SK-N-SH (cell line): ENCODE data around the gene SMIM36. TPM values are rescaled to one million over a fixed set of nuclear protein-coding genes. Genes with fewer than 3 reads are reported as not detected.

Experiments used
- CTCF ChIA-PET: fragments of 300-600, 350-600 bp; formaldehyde crosslinking; extraction: SDS; loops from one replicate; lab custom pipeline; 2021; lab: Yijun Ruan, JAX
- POLR2A ChIA-PET: fragments of 350-600 bp; sonication (Branson Sonifier 250); formaldehyde crosslinking; extraction: SDS; loops from one replicate; lab custom pipeline; 2020; ENCODE audit warnings: antibody characterized with exemption, inconsistent platforms; lab: Yijun Ruan, JAX
- DNase-seq: peaks from one replicate; pipeline ENCODE4 v3.0.0; 2012
- H2AFZ ChIP-seq: fragments of 200-600 bp; sonication (generic); 2 replicates; pipeline ENCODE4 v1.8.1; 2016; ENCODE audit warnings: antibody characterized with exemption, mild to moderate bottlenecking, low read depth
- H3F3A ChIP-seq: fragments of 200-600 bp; sonication (generic); replicated peaks from 2 replicates; pipeline ENCODE3; 2016; ENCODE audit warnings: antibody characterized with exemption, mild to moderate bottlenecking; ENCODE audit not compliant: insufficient read depth
- H3K27ac ChIP-seq, 2 experiments: fragments of 200-500 bp in 1 of 2; fragments of 200-600 bp in 1 of 2; sonication (Bioruptor generic) in 1 of 2; sonication (generic), shearing (Covaris generic) in 1 of 2; 2 replicates each; pipeline versions ENCODE4 v1.5.1 to v1.6.1; 2014 to 2016; ENCODE audit warnings: low read depth in 2 of 2, inconsistent platforms in 1 of 2, low read length in 1 of 2, mild to moderate bottlenecking in 1 of 2, mixed read lengths in 1 of 2
- H3K27me3 ChIP-seq: fragments of 200-600 bp; sonication (generic), shearing (Covaris generic); 2 replicates; pipeline ENCODE4 v1.6.1; 2016; ENCODE audit warnings: mixed run types; ENCODE audit not compliant: insufficient read depth
- H3K36me3 ChIP-seq, 2 experiments: fragments of 200-500 bp in 1 of 2; fragments of 200-600 bp in 1 of 2; sonication (Bioruptor generic) in 1 of 2; sonication (generic) in 1 of 2; replicated peaks in 1 of 2; 2 replicates each; pipeline versions ENCODE3 to v1.5.1; 2014 to 2016; ENCODE audit warnings: low read length in 1 of 2, mild to moderate bottlenecking in 1 of 2; ENCODE audit not compliant: insufficient read depth in 2 of 2, control insufficient read depth in 1 of 2
- H3K4me1 ChIP-seq, 2 experiments: fragments of 200-500 bp in 1 of 2; fragments of 200-600 bp in 1 of 2; sonication (Bioruptor generic) in 1 of 2; sonication (generic), shearing (Covaris generic) in 1 of 2; 2 replicates each; pipeline versions ENCODE4 v1.5.1 to v1.6.1; 2014 to 2016; ENCODE audit warnings: low read depth in 1 of 2, low read length in 1 of 2, mixed run types in 1 of 2; ENCODE audit not compliant: insufficient read depth in 2 of 2, control insufficient read depth in 1 of 2
- H3K4me2 ChIP-seq: fragments of 200-600 bp; sonication (generic), shearing (Covaris generic); 2 replicates; pipeline ENCODE4 v1.6.1; 2017; ENCODE audit warnings: mixed run types
- H3K4me3 ChIP-seq, 2 experiments: fragments of 200-500 bp in 1 of 2; fragments of 200-600 bp in 1 of 2; sonication (Bioruptor generic) in 1 of 2; sonication (generic), shearing (Covaris generic) in 1 of 2; 2 replicates each; pipeline versions ENCODE4 v1.5.1 to v1.8.1; 2014 to 2016; ENCODE audit warnings: low read depth in 2 of 2, inconsistent platforms in 1 of 2, low read length in 1 of 2, mild to moderate bottlenecking in 1 of 2, mixed read lengths in 1 of 2, moderate library complexity in 1 of 2
- H3K79me2 ChIP-seq: fragments of 200-600 bp; sonication (generic); 2 replicates; pipeline ENCODE4 v1.8.1; 2017; ENCODE audit warnings: mild to moderate bottlenecking; ENCODE audit not compliant: insufficient read depth
- H3K9ac ChIP-seq: fragments of 200-600 bp; sonication (generic); 2 replicates; pipeline ENCODE4 v1.6.1; 2017; ENCODE audit warnings: mixed run types
- H3K9me2 ChIP-seq: fragments of 200-600 bp; sonication (generic); 2 replicates; pipeline ENCODE4 v1.6.1; 2017; ENCODE audit warnings: mixed run types
- H3K9me3 ChIP-seq: fragments of 200-600 bp; sonication (generic); 2 replicates; pipeline ENCODE4 v1.6.1; 2017; ENCODE audit warnings: mixed run types, mild to moderate bottlenecking, moderate library complexity
- H4K20me1 ChIP-seq: fragments of 200-600 bp; sonication (generic); 2 replicates; pipeline ENCODE4 v1.6.1; 2017; ENCODE audit warnings: mild to moderate bottlenecking, mixed run types; ENCODE audit not compliant: insufficient read depth
- ELF1 ChIP-seq: IDR thresholded peaks from 2 replicates; pipeline ENCODE4 v1.4.0; 2012
- EP300 ChIP-seq, 2 experiments: IDR thresholded peaks; 2 replicates each; pipeline versions ENCODE4 v1.4.0 to v1.6.1; 2012; ENCODE audit warnings: borderline replicate concordance in 1 of 2, low read depth in 1 of 2, low read length in 1 of 2
- EZH2phosphoT487 ChIP-seq: fragments of 200-600 bp; sonication (generic); IDR thresholded peaks from 2 replicates; pipeline ENCODE4 v1.6.1; 2017; ENCODE audit warnings: low read depth, mixed run types, mild to moderate bottlenecking, antibody characterized with exemption, moderate library complexity, borderline replicate concordance
- FOSL2 ChIP-seq: IDR thresholded peaks from 2 replicates; pipeline ENCODE4 v1.4.0; 2012; ENCODE audit warnings: low read depth, mild to moderate bottlenecking, moderate library complexity, borderline replicate concordance
- FOXJ3 ChIP-seq: sonication (generic); formaldehyde crosslinking; IDR thresholded peaks from 2 replicates; pipeline ENCODE4 v1.5.1; 2020; ENCODE audit warnings: mild to moderate bottlenecking, missing genetic modification reagents
- FOXM1 ChIP-seq: IDR thresholded peaks from 2 replicates; pipeline ENCODE4 v1.4.0; 2012; ENCODE audit warnings: low read depth, mild to moderate bottlenecking
- GATA2 ChIP-seq: sonication (generic); formaldehyde crosslinking; IDR thresholded peaks from 2 replicates; pipeline ENCODE4 v1.5.0; 2020; ENCODE audit warnings: mild to moderate bottlenecking, missing genetic modification reagents
- MXI1 ChIP-seq: IDR thresholded peaks from 2 replicates; pipeline ENCODE4 v1.6.1; 2012; ENCODE audit warnings: mild to moderate bottlenecking, low read depth, low read length, improper control_type of control experiment
- NFIC ChIP-seq: IDR thresholded peaks from 2 replicates; pipeline ENCODE4 v1.4.0; 2012; ENCODE audit warnings: borderline replicate concordance
- NRF1 ChIP-seq: IDR thresholded peaks from 2 replicates; pipeline ENCODE4 v1.6.1; 2012; ENCODE audit warnings: low read depth, mild to moderate bottlenecking, low read length
- RAD21 ChIP-seq: IDR thresholded peaks from 2 replicates; pipeline ENCODE4 v1.6.1; 2012; ENCODE audit warnings: mild to moderate bottlenecking, low read length
- RFX5 ChIP-seq: IDR thresholded peaks from 2 replicates; pipeline ENCODE4 v1.6.1; 2012; ENCODE audit warnings: mild to moderate bottlenecking, improper control_type of control experiment, low read length
- RXRA ChIP-seq: IDR thresholded peaks from 2 replicates; pipeline ENCODE4 v1.4.0; 2012; ENCODE audit warnings: low read depth, mild to moderate bottlenecking, borderline replicate concordance
- TEAD4 ChIP-seq: IDR thresholded peaks from 2 replicates; pipeline ENCODE4 v1.4.0; 2012; ENCODE audit warnings: mild to moderate bottlenecking, borderline replicate concordance; ENCODE audit not compliant: insufficient read depth
- USF2 ChIP-seq: fragments of 150-350 bp; IDR thresholded peaks from 2 replicates; pipeline ENCODE4 v1.6.1; 2017; ENCODE audit warnings: antibody characterized with exemption, low read length, low read depth, borderline replicate concordance
- YY1 ChIP-seq: IDR thresholded peaks from 2 replicates; pipeline ENCODE4 v1.4.0; 2012; ENCODE audit warnings: low read depth, mild to moderate bottlenecking
- ZBTB33 ChIP-seq: IDR thresholded peaks from 2 replicates; pipeline ENCODE4 v1.4.0; 2012; ENCODE audit warnings: low read depth, borderline replicate concordance
- WGBS: methylation state at CpG from one replicate; pipeline ENCODE4 v1.1.6; 2017; ENCODE audit warnings: low lambda C conversion rate; 5-methylcytosine and 5-hydroxymethylcytosine counted together
- polyA plus RNA-seq, 3 experiments: library from polyadenylated mRNA; depleted of rRNA; stranded (reverse); fragments of >200 nt; gene quantifications; 2 replicates each; pipeline ENCODE4 v1.2.3, GENCODE V29; 2012
- TF ChIP-seq, protein P1 (sequence below): fragments of 150-350 bp; IDR thresholded peaks from 2 replicates; pipeline ENCODE4 v1.6.1; 2016; ENCODE audit warnings: mild to moderate bottlenecking, low read depth, low read length
- TF ChIP-seq, protein P2 (sequence below): IDR thresholded peaks from 2 replicates; pipeline ENCODE4; 2012
- TF ChIP-seq, protein P3 (sequence below): fragments of 200-600 bp; sonication (generic); IDR thresholded peaks from 2 replicates; pipeline ENCODE4 v1.6.1; 2017; ENCODE audit warnings: antibody characterized with exemption, mild to moderate bottlenecking, moderate library complexity

SMIM36 gene
- polyA plus RNA-seq, 1 of the 3 experiments (the other 2 are of a cell fraction) = not detected

DNA sequence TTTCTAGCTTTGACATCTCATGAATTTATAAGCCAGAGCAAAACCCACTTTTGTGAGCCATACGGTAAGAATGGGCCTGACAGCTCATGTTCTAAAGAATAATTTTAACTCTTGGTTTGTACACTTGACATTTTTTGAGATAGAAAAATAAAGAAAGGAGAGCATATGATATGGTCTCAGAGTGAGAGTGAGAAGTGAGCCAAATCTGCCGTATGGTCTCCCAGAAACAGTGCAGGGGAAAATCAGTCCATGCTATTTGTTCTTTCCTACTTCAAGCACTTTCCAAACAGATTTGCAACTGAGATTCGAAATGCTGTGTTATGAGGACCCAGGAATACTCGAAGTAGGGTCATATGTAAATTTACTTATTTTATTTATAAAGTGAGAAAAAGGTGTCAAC, 20.9 kb downstream of the SMIM36 start:
- ChIA-PET CTCF (interaction anchor here (0.7 to 2.5 kb wide), 5 partner anchors 9 to 134 kb away, joined by 3 to 9 read pairs (median 4); no protein-coding TSS in a partner anchor), POLR2A (no interaction called here)
- no peak overlapping the region for H3K4me3 ChIP-seq
- no peaks in the 10 kb centered on the region for H3K36me3 ChIP-seq
- H3F3A ChIP-seq = no peaks in the 10 kb centered on the region
- H2AFZ ChIP-seq = no peak overlapping the region
- H3K9ac ChIP-seq = no peak overlapping the region
- H4K20me1 ChIP-seq = no peaks in the 10 kb centered on the region
- H3K9me3 ChIP-seq = no peaks in the 10 kb centered on the region
- no peaks in the 10 kb centered on the region for H3K27me3 ChIP-seq
- H3K79me2 ChIP-seq = no peaks in the 10 kb centered on the region
- DNase-seq = no peak
- no peak overlapping the region for H3K27ac ChIP-seq
- no peak for TF ChIP-seq NRF1
- TF ChIP-seq, protein P1, sequence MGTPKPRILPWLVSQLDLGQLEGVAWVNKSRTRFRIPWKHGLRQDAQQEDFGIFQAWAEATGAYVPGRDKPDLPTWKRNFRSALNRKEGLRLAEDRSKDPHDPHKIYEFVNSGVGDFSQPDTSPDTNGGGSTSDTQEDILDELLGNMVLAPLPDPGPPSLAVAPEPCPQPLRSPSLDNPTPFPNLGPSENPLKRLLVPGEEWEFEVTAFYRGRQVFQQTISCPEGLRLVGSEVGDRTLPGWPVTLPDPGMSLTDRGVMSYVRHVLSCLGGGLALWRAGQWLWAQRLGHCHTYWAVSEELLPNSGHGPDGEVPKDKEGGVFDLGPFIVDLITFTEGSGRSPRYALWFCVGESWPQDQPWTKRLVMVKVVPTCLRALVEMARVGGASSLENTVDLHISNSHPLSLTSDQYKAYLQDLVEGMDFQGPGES = no peak
- TF ChIP-seq RXRA = no peak
- TF ChIP-seq, protein P2, sequence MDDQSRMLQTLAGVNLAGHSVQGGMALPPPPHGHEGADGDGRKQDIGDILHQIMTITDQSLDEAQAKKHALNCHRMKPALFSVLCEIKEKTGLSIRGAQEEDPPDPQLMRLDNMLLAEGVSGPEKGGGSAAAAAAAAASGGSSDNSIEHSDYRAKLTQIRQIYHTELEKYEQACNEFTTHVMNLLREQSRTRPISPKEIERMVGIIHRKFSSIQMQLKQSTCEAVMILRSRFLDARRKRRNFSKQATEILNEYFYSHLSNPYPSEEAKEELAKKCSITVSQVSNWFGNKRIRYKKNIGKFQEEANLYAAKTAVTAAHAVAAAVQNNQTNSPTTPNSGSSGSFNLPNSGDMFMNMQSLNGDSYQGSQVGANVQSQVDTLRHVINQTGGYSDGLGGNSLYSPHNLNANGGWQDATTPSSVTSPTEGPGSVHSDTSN = no peak
- TF ChIP-seq TEAD4 = no peak
- no peak for TF ChIP-seq MXI1
- no peak for TF ChIP-seq FOXM1
- no peak for TF ChIP-seq EP300 (IDR thresholded peaks at IDR 0.05; ENCODE audit: borderline replicate concordance in 1 of 2, low read depth in 1 of 2, low read length in 1 of 2)
- no peak for TF ChIP-seq ZBTB33
- TF ChIP-seq FOSL2 = no peak
- no peak for TF ChIP-seq RFX5
- no peak for TF ChIP-seq USF2
- no peak for TF ChIP-seq RAD21
- no peak for TF ChIP-seq FOXJ3 (CRISPR knock-in tag)
- no peak for TF ChIP-seq YY1
- TF ChIP-seq GATA2 (CRISPR knock-in tag) = no peak
- TF ChIP-seq EZH2phosphoT487 = no peak
- TF ChIP-seq, protein P3, sequence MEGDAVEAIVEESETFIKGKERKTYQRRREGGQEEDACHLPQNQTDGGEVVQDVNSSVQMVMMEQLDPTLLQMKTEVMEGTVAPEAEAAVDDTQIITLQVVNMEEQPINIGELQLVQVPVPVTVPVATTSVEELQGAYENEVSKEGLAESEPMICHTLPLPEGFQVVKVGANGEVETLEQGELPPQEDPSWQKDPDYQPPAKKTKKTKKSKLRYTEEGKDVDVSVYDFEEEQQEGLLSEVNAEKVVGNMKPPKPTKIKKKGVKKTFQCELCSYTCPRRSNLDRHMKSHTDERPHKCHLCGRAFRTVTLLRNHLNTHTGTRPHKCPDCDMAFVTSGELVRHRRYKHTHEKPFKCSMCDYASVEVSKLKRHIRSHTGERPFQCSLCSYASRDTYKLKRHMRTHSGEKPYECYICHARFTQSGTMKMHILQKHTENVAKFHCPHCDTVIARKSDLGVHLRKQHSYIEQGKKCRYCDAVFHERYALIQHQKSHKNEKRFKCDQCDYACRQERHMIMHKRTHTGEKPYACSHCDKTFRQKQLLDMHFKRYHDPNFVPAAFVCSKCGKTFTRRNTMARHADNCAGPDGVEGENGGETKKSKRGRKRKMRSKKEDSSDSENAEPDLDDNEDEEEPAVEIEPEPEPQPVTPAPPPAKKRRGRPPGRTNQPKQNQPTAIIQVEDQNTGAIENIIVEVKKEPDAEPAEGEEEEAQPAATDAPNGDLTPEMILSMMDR = no peak
- TF ChIP-seq NFIC = no peak
- TF ChIP-seq ELF1 = no peak
- H3K4me2 ChIP-seq = no peak overlapping the region
- H3K9me2 ChIP-seq = no peaks in the 10 kb centered on the region
- WGBS = 51% methylated on average over 4 of the region's 4 CpGs
- no peaks in the 10 kb centered on the region for H3K4me1 ChIP-seq
